ENCODE data around the gene NPFF. TPM values are rescaled to one million over a fixed set of nuclear protein-coding genes. Genes with fewer than 3 reads are reported as not detected.
"Not testable (repeated sequence)": the region's sequence is repeated elsewhere in the genome, so short reads cannot be mapped to it uniquely, and the experiment has no call there.

Gene NPFF
- total RNA-seq (2022) (not detected in 2 replicates), Bru-seq, nascent RNA (percentile 57 among the genes with signal in this experiment), BruChase-seq, experiment 1, labeled RNA remaining after a 6-hour chase (percentile 74 among the genes with signal in this experiment), BruChase-seq, experiment 2, labeled RNA remaining after a 2-hour chase (percentile 73 among the genes with signal in this experiment)
- long read RNA-seq: 0 reads

DNA sequence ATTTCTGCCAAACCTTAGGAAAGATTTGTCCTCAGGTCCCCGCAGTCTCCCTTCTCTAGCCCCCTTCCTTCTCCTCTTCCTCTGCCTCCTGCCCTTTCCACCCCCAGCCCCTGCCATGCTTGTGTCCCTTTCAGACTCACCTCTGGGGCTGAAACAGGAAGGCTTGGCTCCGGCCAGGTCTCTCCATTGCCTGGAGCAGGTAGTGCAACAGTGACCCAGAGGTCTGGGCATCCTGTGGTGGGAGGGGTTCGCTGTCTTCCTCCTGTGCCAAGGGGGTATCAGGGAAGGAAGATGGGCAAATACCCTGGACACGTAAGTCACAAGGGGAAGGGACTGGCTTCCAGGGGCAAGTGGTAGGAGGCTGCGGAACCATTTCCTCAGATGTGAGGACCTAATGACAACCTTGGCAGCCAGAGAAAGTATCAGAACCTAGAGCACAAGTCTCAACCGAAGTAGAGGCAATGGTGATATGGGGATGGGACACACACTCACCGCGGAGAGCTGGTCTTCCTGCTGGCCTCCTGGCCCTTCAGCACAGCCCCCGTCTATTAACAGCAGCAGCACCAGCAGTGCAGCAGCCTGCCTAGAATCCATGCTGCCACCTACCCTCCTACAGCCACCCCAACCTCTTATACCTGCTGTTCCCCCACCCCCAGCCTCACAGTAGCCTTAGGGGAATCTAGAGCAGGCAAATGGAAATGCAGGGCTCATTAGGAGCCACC, at the start of gene NPFF:
NPFF (minus strand) TSS at position 604 of the 722 bp plus-strand sequence; CDS start at position 594, 10 bp downstream.
- Mint-ChIP-seq H3K4me3 (ENCODE audit: low read depth, unreplicated experiment) (no peak within 1 kb of the TSS), H3K9me3 (ENCODE audit: low read depth, unreplicated experiment) (no peaks in the 10 kb centered on the region), H3K27ac (ENCODE audit: unreplicated experiment) (no peak within 1 kb of the TSS), H3K4me1 (ENCODE audit: low read depth, unreplicated experiment) (peaks cover 5% of the 10 kb centered on the region), H3K27me3 (ENCODE audit: unreplicated experiment) (no peaks in the 10 kb centered on the region), H3K36me3 (ENCODE audit: insufficient read depth, unreplicated experiment) (peaks cover 29% of the 10 kb centered on the region)
- DNase-seq: no peak
- TF ChIP-seq CTCF (IDR thresholded peaks at IDR 0.05; ENCODE audit: unreplicated experiment): no peak
- intact Hi-C loops (cut with micrococcal nuclease; ENCODE audit: unreplicated experiment): loop anchor here (5.0 kb wide), 1 partner anchor 185 kb away; the partner anchor contains the start of gene AAAS
- BruUV-seq (replicated peaks): no TSS peak
- CTCF ChIA-PET: no interaction called here

- BruUV-seq (replicated peaks): no TSS peak
- Mint-ChIP-seq H3K9me3 (ENCODE audit: low read depth, unreplicated experiment) (no peaks in the 10 kb centered on the region), H3K36me3 (ENCODE audit: insufficient read depth, unreplicated experiment) (no peaks in the 10 kb centered on the region), H3K4me1 (ENCODE audit: low read depth, unreplicated experiment) (peaks cover 11% of the 10 kb centered on the region), H3K27me3 (ENCODE audit: unreplicated experiment) (no peaks in the 10 kb centered on the region), H3K4me3 (ENCODE audit: low read depth, unreplicated experiment) (no peak overlapping the region), H3K27ac (ENCODE audit: unreplicated experiment) (no peak overlapping the region)
- TF ChIP-seq CTCF (IDR thresholded peaks at IDR 0.05; ENCODE audit: unreplicated experiment): no peak
- CTCF ChIA-PET: no interaction called here
- intact Hi-C loops (cut with micrococcal nuclease; ENCODE audit: unreplicated experiment): no loop called here
- no peak for DNase-seq
These were observed 45.4 kb upstream of the NPFF start for GRCh38 chr12:53552361-53553327.

DNA sequence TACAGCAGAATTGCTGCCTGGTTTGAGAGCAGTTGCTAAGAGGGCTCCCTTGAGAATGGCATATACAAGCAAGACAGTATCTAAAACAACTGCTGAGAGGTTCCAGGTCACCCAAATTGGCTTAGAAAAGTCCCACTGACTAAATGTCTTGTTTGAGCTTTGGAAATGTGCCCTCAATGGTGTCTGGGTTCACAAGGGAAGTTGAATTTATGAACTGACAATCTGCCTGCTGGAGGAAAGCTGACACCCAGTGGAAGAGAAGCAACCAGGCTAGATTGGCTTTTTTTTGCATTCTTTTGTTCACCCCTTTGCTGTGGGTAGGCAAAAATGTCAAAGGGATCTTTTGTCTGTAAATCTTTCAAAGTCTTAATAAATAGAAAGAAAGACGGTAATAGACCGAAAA, 44.6 kb upstream of the NPFF start:
- no peak overlapping the region for H3K4me3 Mint-ChIP-seq (ENCODE audit: low read depth, unreplicated experiment)
- no peaks in the 10 kb centered on the region for H3K9me3 Mint-ChIP-seq (ENCODE audit: low read depth, unreplicated experiment)
- DNase-seq: no peak
- H3K27ac Mint-ChIP-seq (ENCODE audit: unreplicated experiment): no peak overlapping the region
- H3K27me3 Mint-ChIP-seq (ENCODE audit: unreplicated experiment): no peaks in the 10 kb centered on the region
- CTCF ChIA-PET: no interaction called here
- intact Hi-C loops (cut with micrococcal nuclease; ENCODE audit: unreplicated experiment): no loop called here
- no peaks in the 10 kb centered on the region for H3K36me3 Mint-ChIP-seq (ENCODE audit: insufficient read depth, unreplicated experiment)
- H3K4me1 Mint-ChIP-seq (ENCODE audit: low read depth, unreplicated experiment): peaks cover 9% of the 10 kb centered on the region
- TF ChIP-seq CTCF (IDR thresholded peaks at IDR 0.05; ENCODE audit: unreplicated experiment): no peak
- BruUV-seq (replicated peaks): no TSS peak

DNA sequence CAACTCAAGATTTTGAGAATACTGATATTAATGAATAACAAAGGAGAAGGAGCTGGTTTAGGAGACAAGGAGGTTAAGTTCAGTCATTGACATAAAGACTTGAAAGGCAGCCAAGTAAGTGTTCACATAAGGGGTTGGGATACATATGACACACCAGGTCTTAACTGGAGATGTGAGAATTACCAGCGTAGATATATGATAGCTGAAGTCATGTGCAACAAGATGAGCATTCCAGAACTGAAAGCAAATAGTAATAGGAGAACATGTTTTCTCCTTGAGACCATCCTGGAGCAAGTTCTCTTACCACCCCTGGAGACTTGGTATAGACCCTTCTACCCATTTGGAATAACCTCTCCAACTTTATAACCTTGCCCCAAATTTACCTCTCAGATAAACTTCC, 43.3 kb upstream of the NPFF start:
- Mint-ChIP-seq H3K27ac (ENCODE audit: unreplicated experiment) (no peak overlapping the region), H3K4me3 (ENCODE audit: low read depth, unreplicated experiment) (no peak overlapping the region), H3K36me3 (ENCODE audit: insufficient read depth, unreplicated experiment) (no peaks in the 10 kb centered on the region), H3K9me3 (ENCODE audit: low read depth, unreplicated experiment) (no peaks in the 10 kb centered on the region), H3K27me3 (ENCODE audit: unreplicated experiment) (no peaks in the 10 kb centered on the region), H3K4me1 (ENCODE audit: low read depth, unreplicated experiment) (peaks cover 9% of the 10 kb centered on the region)
- TF ChIP-seq CTCF (IDR thresholded peaks at IDR 0.05; ENCODE audit: unreplicated experiment): no peak
- BruUV-seq (replicated peaks): no TSS peak
- CTCF ChIA-PET: no interaction called here
- DNase-seq: no peak
- intact Hi-C loops (cut with micrococcal nuclease; ENCODE audit: unreplicated experiment): no loop called here

DNA sequence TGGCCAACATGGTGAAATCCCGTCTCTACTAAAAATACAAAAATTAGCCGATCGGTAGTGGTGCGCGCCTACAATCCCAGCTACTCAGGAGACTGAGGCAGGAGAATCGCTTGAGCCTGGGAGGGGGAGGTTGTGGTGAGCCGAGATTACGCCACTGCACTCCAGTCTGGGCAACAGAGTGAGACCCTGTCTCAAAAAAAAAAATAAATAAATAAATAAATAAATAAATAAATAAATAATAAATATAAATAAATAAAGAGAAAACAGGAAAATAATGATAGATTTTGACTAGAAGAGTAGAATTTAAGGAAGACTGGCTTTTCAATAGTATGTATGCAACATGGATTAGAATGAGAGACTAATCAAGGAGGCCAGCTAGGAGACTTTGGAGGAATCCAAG, 42.8 kb upstream of the NPFF start:
- H3K4me3 Mint-ChIP-seq (ENCODE audit: low read depth, unreplicated experiment); H3K4me1 Mint-ChIP-seq (ENCODE audit: low read depth, unreplicated experiment); H3K27me3 Mint-ChIP-seq (ENCODE audit: unreplicated experiment); H3K36me3 Mint-ChIP-seq (ENCODE audit: insufficient read depth, unreplicated experiment); H3K9me3 Mint-ChIP-seq (ENCODE audit: low read depth, unreplicated experiment); CTCF ChIA-PET; intact Hi-C loops (cut with micrococcal nuclease; ENCODE audit: unreplicated experiment); DNase-seq; H3K27ac Mint-ChIP-seq (ENCODE audit: unreplicated experiment); BruUV-seq (replicated peaks): not testable (repeated sequence)

DNA sequence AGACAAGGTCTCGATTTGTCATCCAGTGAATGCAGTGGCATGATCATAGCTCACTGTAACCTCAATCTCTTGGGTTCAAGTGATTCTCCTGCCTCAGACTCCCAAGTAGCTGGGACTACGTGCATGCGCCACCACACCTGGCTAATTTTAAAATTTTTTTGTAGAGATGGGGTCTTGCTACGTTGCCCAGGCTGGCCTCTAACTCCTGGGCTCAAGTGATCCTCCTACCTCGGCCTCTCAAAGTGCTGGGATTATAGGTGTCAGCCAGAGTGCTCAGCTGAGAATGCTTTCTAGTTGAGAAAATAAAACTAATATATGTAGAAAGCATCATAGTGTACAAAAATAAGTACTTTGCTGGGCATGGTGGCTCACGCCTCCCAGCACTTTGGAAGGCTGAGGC, 41.1 kb upstream of the NPFF start:
- H3K36me3 Mint-ChIP-seq (ENCODE audit: insufficient read depth, unreplicated experiment); H3K9me3 Mint-ChIP-seq (ENCODE audit: low read depth, unreplicated experiment); H3K27me3 Mint-ChIP-seq (ENCODE audit: unreplicated experiment); H3K4me3 Mint-ChIP-seq (ENCODE audit: low read depth, unreplicated experiment); DNase-seq; H3K27ac Mint-ChIP-seq (ENCODE audit: unreplicated experiment); BruUV-seq (replicated peaks); H3K4me1 Mint-ChIP-seq (ENCODE audit: low read depth, unreplicated experiment): not testable (repeated sequence)
- CTCF ChIA-PET: interaction anchor here (0.6 kb wide), 1 partner anchor 250 kb away, joined by 3 read pairs; no protein-coding TSS in a partner anchor
- intact Hi-C loops (cut with micrococcal nuclease; ENCODE audit: unreplicated experiment): loop anchor here (10.0 kb wide), 1 partner anchor 56 kb away; no protein-coding TSS in a partner anchor

Measured in Calu3 (cell line).